Effector memory CD8-positive, alpha-beta T cell (primary cell): ENCODE results near the gene KRTAP9-6.
"Not testable (repeated sequence)": the region's sequence is repeated elsewhere in the genome, so short reads cannot be mapped to it uniquely, and the experiment has no call there.

Experiments
- ATAC-seq: fragments of 150-1000 bp; cut with Tn5 transposase; replicated peaks from 2 replicates; pipeline ENCODE4 v1.10.0; 2021; ENCODE audit warnings: mild to moderate bottlenecking, moderate library complexity
- DNase-seq, 3 experiments: peaks; one replicate each; pipeline ENCODE4 v3.0.0; 2021
- H3K27ac Mint-ChIP-seq, 2 donors: one replicate each; pipeline ENCODE4 v1.8.0; 2022; ENCODE audit warnings: mild to moderate bottlenecking in 2 of 2, mixed read lengths in 2 of 2, moderate library complexity in 2 of 2
- H3K27me3 Mint-ChIP-seq, 2 donors: one replicate each; pipeline ENCODE4 v1.8.0; 2022; ENCODE audit warnings: mixed read lengths in 2 of 2
- H3K36me3 Mint-ChIP-seq: one replicate; pipeline ENCODE4 v1.8.0; 2022; ENCODE audit warnings: mild to moderate bottlenecking, moderate library complexity, mixed read lengths; ENCODE audit not compliant: insufficient read depth
- H3K4me1 Mint-ChIP-seq, 2 donors: one replicate each; pipeline ENCODE4 v1.8.0; 2022; ENCODE audit warnings: low read depth in 2 of 2, mixed read lengths in 2 of 2
- H3K4me3 Mint-ChIP-seq, 2 donors: one replicate each; pipeline ENCODE4 v1.8.0; 2022; ENCODE audit warnings: mild to moderate bottlenecking in 2 of 2, mixed read lengths in 2 of 2, moderate library complexity in 2 of 2
- H3K9me3 Mint-ChIP-seq, 2 donors: one replicate each; pipeline ENCODE4 v1.8.0; 2022; ENCODE audit warnings: mixed read lengths in 2 of 2

Gene KRTAP9-6

DNA sequence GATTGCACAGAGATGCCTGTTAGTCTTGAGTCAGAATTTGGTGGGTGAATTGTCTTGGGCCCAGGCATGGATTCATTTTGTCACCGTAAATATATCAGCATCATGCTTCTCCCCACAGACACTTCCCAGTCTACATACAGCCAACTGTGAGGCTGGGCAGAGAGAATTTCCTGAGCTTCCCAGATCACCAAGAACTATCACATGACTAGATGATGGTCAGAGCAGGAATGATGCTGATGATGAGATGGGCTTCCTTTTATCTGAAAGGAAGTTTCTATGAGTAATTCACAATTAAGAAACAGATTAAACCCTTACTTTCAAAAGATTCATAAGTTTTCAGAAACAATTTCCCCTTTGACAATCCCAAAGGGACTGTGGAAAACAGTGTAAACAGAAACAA is 10.3 kb upstream of the KRTAP9-6 start:
- no peak for DNase-seq

DNA sequence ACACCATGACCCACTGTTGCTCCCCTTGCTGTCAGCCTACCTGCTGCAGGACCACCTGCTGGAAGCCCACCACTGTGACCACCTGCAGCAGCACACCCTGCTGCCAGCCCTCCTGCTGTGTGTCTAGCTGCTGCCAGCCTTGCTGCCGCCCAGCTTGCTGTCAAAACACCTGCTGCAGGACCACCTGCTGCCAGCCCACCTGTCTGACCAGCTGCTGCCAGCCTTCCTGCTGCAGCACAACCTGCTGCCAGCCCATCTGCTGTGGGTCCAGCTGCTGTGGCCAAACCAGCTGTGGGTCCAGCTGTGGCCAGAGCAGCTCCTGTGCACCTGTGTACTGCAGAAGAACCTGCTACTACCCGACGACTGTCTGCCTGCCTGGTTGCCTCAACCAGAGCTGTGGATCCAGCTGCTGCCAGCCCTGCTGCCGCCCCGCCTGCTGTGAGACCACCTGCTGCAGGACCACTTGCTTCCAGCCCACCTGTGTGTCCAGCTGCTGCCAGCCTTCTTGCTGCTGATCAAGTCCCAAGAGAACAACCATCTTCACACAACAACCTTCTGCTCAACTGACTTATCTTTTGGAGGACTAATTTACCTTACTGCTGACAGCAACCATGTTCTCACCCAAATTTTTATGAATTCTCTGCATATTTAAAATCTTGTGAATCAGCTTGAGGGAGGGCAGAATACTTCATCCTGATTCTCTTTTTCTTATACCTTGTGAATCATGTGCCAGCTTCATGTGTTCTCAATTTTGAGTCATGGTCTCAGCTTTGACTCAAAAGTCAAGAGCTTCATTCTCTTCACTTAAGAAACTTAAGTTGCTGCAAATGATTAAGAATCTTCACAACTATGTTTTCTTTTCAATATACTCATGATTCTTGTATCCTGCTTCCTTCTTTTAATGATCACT is 9.5 kb upstream of the KRTAP9-6 start, which contains the start of gene KRTAP9-9:
Gene KRTAP9-9, plus strand, starts transcription at position 4 of the 910 bp plus-strand sequence.
- H3K36me3 Mint-ChIP-seq, H3K27ac Mint-ChIP-seq, H3K4me3 Mint-ChIP-seq, ATAC-seq, H3K4me1 Mint-ChIP-seq, H3K9me3 Mint-ChIP-seq, DNase-seq: not testable (repeated sequence)
- H3K27me3 Mint-ChIP-seq = peaks cover 59 to 62% of the 10 kb centered on the region in 2 donors

More for the DNA sequence above, 10.3 kb upstream of the KRTAP9-6 start:
- peaks cover 0 to under 1% of the 10 kb centered on the region in 2 donors for H3K4me1 Mint-ChIP-seq
- H3K9me3 Mint-ChIP-seq = no peaks in the 10 kb centered on the region
- ATAC-seq = no peak
- H3K4me3 Mint-ChIP-seq = no peak overlapping the region
- H3K27ac Mint-ChIP-seq = no peak overlapping the region
- peaks cover 59 to 62% of the 10 kb centered on the region in 2 donors for H3K27me3 Mint-ChIP-seq
- H3K36me3 Mint-ChIP-seq = no peaks in the 10 kb centered on the region

DNA sequence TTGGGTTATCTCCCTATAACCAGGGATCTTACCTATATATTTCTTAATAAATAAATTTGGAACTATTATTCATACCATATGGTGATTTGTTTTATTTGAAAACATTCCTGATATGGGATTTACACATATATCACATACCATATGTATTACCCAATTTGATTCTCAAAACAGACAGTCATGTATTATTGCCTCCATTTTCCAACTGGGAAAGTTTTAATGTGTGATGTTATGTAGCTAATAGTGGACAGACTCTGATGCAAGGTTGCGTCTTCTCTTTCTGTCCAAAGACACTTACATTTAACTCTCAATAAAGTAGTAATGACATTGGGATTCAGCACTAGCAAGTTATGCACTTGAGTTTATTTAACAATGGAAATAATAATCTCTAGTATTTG is 8.9 kb upstream of the KRTAP9-6 start:
- Mint-ChIP-seq H3K27me3 (peaks cover 63 to 67% of the 10 kb centered on the region in 2 donors), H3K36me3 (no peaks in the 10 kb centered on the region), H3K27ac (no peak overlapping the region), H3K9me3 (no peaks in the 10 kb centered on the region), H3K4me1 (peaks cover 0 to 1% of the 10 kb centered on the region in 2 donors), H3K4me3 (no peak overlapping the region)
- DNase-seq (no peak), ATAC-seq (no peak)

DNA sequence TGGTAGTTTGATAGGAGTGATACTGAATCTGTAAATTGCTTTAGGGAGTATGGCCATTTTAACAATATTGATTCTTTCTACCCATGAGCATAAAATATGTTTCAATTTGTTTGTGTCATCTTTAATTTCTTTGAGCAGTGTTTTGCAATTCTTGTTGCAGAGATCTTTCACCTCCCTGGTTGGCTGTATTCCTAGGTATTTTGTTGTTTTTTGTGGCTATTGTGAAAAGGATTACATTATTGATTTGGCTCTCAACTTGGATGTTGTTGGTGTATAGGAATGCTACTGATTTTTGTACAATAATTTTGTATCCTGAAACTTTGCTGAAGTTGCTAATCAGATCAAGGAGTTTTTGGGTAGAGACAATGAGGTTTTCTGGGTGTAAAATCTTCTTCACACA is 6.8 kb upstream of the KRTAP9-6 start:
- DNase-seq (no peak), ATAC-seq (no peak)
- Mint-ChIP-seq H3K9me3 (no peaks in the 10 kb centered on the region), H3K27ac (no peak overlapping the region), H3K4me1 (peaks cover 0 to 1% of the 10 kb centered on the region in 2 donors), H3K27me3 (peaks cover 66 to 68% of the 10 kb centered on the region in 2 donors), H3K36me3 (no peaks in the 10 kb centered on the region), H3K4me3 (no peak overlapping the region)

DNA sequence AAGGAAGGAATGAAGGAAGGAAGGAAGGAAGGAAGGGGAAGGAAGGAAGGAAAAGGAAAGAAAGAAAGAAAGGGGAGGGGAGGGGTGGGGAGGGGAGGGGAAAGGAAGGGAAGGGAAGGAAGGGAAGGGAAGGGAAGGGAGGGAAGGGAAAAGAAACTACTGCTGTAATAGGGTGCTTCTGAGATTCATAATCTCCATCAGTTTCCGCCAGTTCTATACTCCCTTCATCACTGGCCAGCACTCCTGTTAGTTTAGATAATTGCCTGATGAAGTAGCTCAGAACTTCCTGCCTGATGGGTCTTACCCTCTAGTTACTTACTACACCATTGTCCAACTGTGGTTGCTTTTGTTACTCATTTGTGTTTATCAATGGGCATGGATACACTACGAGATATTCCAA is 2.0 kb upstream of the KRTAP9-6 start:
- no peak overlapping the region for H3K4me3 Mint-ChIP-seq
- DNase-seq = no peak
- no peaks in the 10 kb centered on the region for H3K36me3 Mint-ChIP-seq
- H3K4me1 Mint-ChIP-seq = peaks cover 1 to 4% of the 10 kb centered on the region in 2 donors
- ATAC-seq = no peak
- peaks cover 42 to 67% of the 10 kb centered on the region in 2 donors for H3K27me3 Mint-ChIP-seq
- H3K27ac Mint-ChIP-seq = no peak overlapping the region
- no peaks in the 10 kb centered on the region for H3K9me3 Mint-ChIP-seq

DNA sequence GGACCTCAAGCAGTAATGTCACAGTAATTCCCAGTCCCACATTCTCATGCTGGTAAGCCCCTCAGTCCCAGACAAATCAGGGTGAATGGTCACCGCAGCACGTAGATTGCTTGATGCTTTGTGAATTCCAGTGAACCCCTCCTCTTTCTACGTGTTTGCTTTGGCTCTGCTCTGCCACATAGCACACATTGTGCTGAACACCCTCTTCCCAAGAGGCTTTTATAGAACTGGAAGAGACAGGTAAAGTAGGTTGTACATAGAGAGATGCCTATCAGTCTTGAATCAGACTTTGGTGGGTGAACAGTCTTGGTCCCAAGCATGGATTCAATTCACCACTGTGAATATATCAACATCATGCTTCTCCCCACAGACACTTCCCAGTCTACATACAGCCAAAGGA is 579 bp upstream of the KRTAP9-6 start:
- H3K9me3 Mint-ChIP-seq = no peaks in the 10 kb centered on the region
- ATAC-seq (no peak), DNase-seq (no peak)
- H3K4me1 Mint-ChIP-seq = peaks cover 1 to 4% of the 10 kb centered on the region in 2 donors
- H3K36me3 Mint-ChIP-seq = no peaks in the 10 kb centered on the region
- no peak overlapping the region for H3K27ac Mint-ChIP-seq
- peaks cover 31 to 60% of the 10 kb centered on the region in 2 donors for H3K27me3 Mint-ChIP-seq
- no peak overlapping the region for H3K4me3 Mint-ChIP-seq

DNA sequence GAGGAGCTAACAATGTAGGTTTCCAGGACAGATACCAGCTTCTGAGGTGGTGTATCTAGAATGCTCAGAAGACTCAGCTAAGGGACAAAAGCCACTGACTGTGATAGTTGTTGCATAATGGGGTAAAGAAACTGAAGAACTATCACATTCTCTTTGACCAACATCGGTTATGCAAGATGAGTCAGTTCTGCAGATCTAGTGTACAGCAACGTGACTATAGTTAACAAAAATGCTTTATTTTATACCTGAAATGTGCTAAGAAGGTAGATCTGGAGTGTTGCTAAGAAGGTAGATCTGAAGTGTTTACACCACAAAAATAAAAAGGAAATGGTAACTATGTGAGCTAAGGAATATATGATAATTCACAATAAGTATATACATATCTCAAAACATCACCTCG is 2.5 kb downstream of the KRTAP9-6 start:
- Mint-ChIP-seq H3K4me3 (no peak overlapping the region), H3K9me3 (no peaks in the 10 kb centered on the region), H3K27ac (no peak overlapping the region), H3K4me1 (peaks cover 0 to 4% of the 10 kb centered on the region in 2 donors), H3K36me3 (no peaks in the 10 kb centered on the region), H3K27me3 (peaks cover 9 to 42% of the 10 kb centered on the region in 2 donors)
- ATAC-seq = no peak
- no peak for DNase-seq

DNA sequence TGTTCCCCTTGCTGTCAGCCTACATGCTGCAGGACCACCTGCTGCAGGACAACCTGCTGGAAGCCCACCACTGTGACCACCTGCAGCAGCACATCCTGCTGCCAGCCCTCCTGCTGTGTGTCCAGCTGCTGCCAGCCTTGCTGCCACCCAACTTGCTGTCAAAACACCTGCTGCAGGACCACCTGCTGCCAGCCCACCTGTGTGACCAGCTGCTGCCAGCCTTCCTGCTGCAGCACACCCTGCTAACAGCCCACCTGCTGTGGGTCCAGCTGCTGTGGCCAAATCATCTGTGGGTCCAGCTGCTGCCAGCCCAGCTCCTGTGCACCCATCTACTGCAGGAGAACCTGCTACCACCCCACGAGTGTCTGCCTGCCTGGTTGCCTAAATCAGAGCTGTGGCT is 6.1 kb downstream of the KRTAP9-6 start:
- not testable (repeated sequence) for ATAC-seq, H3K9me3 Mint-ChIP-seq, H3K4me1 Mint-ChIP-seq, H3K27ac Mint-ChIP-seq, H3K36me3 Mint-ChIP-seq, H3K4me3 Mint-ChIP-seq, DNase-seq
- peaks cover 8 to 39% of the 10 kb centered on the region in 2 donors for H3K27me3 Mint-ChIP-seq

DNA sequence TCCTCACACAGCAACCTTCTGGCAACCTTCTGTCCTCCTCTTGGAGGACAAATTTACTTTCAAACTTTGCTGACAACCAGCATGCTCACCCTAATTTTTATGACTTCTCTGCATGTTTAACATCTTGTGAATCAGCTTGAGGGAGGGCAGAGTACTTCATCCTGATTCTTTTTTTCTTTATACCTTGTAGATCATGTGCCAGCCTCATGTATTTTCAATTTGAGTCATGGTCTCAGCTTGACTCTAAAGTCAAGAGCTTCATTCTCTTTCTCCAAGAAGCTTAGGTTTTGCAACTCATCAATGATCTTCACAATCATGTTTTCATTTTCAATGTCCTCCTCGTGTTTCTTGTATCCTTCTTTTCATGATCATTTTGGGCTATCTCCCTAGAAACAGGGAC is 6.7 kb downstream of the KRTAP9-6 start:
- Mint-ChIP-seq H3K27me3 (peaks cover 14 to 43% of the 10 kb centered on the region in 2 donors), H3K27ac (no peak overlapping the region), H3K36me3 (no peaks in the 10 kb centered on the region), H3K4me3 (no peak overlapping the region), H3K4me1 (no peaks in the 10 kb centered on the region), H3K9me3 (no peaks in the 10 kb centered on the region)
- ATAC-seq = no peak
- no peak for DNase-seq

DNA sequence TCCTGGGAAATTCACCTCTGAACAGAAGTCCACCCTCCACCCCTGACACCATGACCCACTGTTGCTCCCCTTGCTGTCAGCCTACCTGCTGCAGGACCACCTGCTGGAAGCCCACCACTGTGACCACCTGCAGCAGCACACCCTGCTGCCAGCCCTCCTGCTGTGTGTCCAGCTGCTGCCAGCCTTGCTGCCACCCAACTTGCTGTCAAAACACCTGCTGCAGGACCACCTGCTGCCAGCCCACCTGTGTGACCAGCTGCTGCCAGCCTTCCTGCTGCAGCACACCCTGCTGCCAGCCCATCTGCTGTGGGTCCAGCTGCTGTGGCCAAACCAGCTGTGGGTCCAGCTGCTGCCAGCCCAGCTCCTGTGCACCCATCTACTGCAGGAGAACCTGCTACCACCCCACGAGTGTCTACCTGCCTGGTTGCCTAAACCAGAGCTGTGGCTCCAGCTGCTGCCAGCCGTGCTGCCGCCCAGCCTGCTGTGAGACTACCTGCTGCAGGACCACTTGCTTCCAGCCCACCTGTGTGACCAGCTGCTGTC is 10.5 kb downstream of the KRTAP9-6 start, which contains the start of gene KRTAP9-7:
Gene KRTAP9-7, plus strand, starts transcription at position 51 of the 543 bp plus-strand sequence. Its CDS starts 0 bp downstream, at position 51.
- H3K4me3 Mint-ChIP-seq, H3K36me3 Mint-ChIP-seq: not testable (repeated sequence)
- H3K27me3 Mint-ChIP-seq = peaks cover 18 to 43% of the 10 kb centered on the region in 2 donors

DNA sequence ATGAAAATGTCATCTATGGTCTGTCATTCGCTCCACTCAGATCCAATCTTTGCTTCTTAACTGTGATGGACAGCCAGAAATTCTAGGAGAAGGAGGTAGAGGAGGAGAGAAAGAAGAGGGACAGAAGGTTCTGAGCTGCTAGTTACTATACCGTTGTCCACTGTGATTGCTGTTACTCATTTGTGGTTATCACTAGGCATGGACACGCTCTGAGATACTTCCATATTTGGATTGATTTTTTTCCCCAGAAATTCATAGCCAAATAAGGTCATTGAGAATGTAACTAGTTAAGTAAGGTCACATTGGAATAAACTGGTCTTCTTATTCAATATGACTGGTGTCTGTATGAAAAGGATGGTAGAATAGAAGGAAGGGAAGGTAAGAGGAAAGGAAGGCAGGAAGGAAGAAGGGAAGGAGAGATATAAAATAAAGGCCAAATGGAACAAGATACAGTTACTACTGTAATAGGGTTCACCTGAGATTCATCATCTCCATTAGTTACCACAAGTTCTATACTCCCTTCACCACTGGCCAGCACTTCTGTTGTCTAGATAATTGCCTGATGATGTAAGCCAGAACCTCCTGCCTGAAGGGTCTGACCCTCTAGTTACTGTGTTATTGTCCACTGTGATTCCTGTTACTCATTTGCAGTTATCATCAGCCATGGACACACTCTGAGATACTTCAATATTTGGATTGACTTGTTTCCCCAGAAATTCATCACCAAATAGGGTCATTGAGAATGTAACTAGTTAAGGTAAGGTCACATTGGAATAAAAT is 13.2 kb downstream of the KRTAP9-6 start:
- Mint-ChIP-seq H3K27me3 (peaks cover 23 to 38% of the 10 kb centered on the region in 2 donors), H3K36me3 (no peaks in the 10 kb centered on the region), H3K4me3 (no peak overlapping the region), H3K27ac (no peak overlapping the region), H3K9me3 (no peaks in the 10 kb centered on the region), H3K4me1 (no peaks in the 10 kb centered on the region)
- ATAC-seq (no peak), DNase-seq (no peak)

More for the DNA sequence above, 10.5 kb downstream of the KRTAP9-6 start, which contains the start of gene KRTAP9-7:
- not testable (repeated sequence) for H3K4me1 Mint-ChIP-seq, DNase-seq, H3K9me3 Mint-ChIP-seq, ATAC-seq, H3K27ac Mint-ChIP-seq

DNA sequence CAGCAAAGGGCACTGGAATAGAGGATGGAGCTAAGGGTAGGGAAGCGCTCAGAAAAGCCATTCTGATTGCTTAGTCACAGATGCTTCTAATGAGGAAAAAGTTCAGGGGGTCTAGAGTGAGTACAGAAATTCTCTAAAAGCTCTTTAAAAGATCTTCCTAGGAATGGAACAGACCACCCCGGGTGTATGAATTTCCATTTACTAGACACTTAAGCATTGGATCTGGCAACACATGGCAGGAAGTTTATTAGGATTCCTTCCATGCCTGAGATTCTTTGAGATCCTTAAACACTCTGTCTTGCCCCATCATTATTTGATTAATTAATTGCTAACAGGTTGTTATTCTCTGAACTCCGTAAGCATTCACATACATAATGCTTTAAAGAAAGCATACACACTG is 18.9 kb downstream of the KRTAP9-6 start:
- DNase-seq (no peak), ATAC-seq (no peak)
- H3K4me1 Mint-ChIP-seq = peaks cover 0 to 3% of the 10 kb centered on the region in 2 donors
- peaks cover 9 to 13% of the 10 kb centered on the region in 2 donors for H3K27me3 Mint-ChIP-seq
- no peak overlapping the region for H3K27ac Mint-ChIP-seq
- no peaks in the 10 kb centered on the region for H3K36me3 Mint-ChIP-seq
- no peak overlapping the region for H3K4me3 Mint-ChIP-seq
- no peaks in the 10 kb centered on the region for H3K9me3 Mint-ChIP-seq

DNA sequence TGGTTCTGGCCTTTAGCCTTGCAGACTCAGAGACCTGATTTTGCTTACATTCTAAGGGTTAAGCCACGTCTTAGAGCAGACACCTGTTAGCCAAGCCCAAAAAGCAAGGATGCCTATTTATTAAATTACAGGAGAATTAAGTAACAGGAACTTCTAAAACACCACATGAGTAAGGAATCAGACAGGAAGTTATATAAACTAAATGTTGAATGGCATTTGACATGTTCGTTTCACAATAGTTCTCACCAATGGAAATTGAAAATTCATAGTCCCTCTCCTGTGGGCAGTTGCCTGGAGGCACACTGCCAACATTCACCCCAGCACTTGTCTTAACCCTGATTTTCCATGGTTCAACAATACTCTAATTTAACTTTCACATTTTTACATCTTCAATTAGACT is 19.4 kb downstream of the KRTAP9-6 start:
- peaks cover 0 to 3% of the 10 kb centered on the region in 2 donors for H3K4me1 Mint-ChIP-seq
- H3K27me3 Mint-ChIP-seq = peaks cover 9 to 12% of the 10 kb centered on the region in 2 donors
- no peak overlapping the region for H3K27ac Mint-ChIP-seq
- ATAC-seq (no peak), DNase-seq (no peak)
- no peaks in the 10 kb centered on the region for H3K9me3 Mint-ChIP-seq
- H3K4me3 Mint-ChIP-seq = no peak overlapping the region
- H3K36me3 Mint-ChIP-seq = no peaks in the 10 kb centered on the region
